BE2C (cell line): ENCODE measurements around the gene AKAP6.
A peak's percentile ranks its signal among the peaks of the same experiment; 100 is the strongest.

Source experiments
- DNase-seq: peaks from one replicate; pipeline ENCODE4 v3.0.0-alpha.2; 2020
- H3K27me3 ChIP-seq: fragments of 250-450 bp; sonication (Bioruptor Pico); 2 replicates; pipeline ENCODE4 v1.5.1; 2020; ENCODE audit warnings: mild to moderate bottlenecking
- H3K36me3 ChIP-seq: fragments of 250-450 bp; sonication (Bioruptor Pico); 2 replicates; pipeline ENCODE4 v1.5.1; 2020; ENCODE audit warnings: mild to moderate bottlenecking
- H3K4me1 ChIP-seq: fragments of 250-450 bp; sonication (Bioruptor Pico); 2 replicates; pipeline ENCODE4 v1.5.1; 2020
- H3K4me3 ChIP-seq: 2 replicates; pipeline ENCODE4 v1.5.1; 2011; ENCODE audit warnings: low read depth, low read length
- H3K9me3 ChIP-seq: fragments of 250-450 bp; sonication (Bioruptor Pico); 2 replicates; pipeline ENCODE4 v1.5.1; 2020
- TF ChIP-seq, protein P1 (sequence below): IDR thresholded peaks from 2 replicates; pipeline ENCODE4 v1.5.1; 2012; ENCODE audit warnings: mild to moderate bottlenecking, low read depth, low read length

AKAP6 gene

GRCh38 chr14:32707742-32708500 is 378.8 kb downstream of the AKAP6 start:
- H3K4me1 ChIP-seq = peaks cover 21% of the 10 kb centered on the region
- H3K36me3 ChIP-seq = no peaks in the 10 kb centered on the region
- TF ChIP-seq, protein P1, sequence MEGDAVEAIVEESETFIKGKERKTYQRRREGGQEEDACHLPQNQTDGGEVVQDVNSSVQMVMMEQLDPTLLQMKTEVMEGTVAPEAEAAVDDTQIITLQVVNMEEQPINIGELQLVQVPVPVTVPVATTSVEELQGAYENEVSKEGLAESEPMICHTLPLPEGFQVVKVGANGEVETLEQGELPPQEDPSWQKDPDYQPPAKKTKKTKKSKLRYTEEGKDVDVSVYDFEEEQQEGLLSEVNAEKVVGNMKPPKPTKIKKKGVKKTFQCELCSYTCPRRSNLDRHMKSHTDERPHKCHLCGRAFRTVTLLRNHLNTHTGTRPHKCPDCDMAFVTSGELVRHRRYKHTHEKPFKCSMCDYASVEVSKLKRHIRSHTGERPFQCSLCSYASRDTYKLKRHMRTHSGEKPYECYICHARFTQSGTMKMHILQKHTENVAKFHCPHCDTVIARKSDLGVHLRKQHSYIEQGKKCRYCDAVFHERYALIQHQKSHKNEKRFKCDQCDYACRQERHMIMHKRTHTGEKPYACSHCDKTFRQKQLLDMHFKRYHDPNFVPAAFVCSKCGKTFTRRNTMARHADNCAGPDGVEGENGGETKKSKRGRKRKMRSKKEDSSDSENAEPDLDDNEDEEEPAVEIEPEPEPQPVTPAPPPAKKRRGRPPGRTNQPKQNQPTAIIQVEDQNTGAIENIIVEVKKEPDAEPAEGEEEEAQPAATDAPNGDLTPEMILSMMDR = no peak
- no peak for DNase-seq
- H3K27me3 ChIP-seq = no peaks in the 10 kb centered on the region; the same call in 1 of the 2 replicates
- no peaks in the 10 kb centered on the region for H3K9me3 ChIP-seq
- no peak overlapping the region for H3K4me3 ChIP-seq

GRCh38 chr14:32709027-32709426 is 379.9 kb downstream of the AKAP6 start:
- no peaks in the 10 kb centered on the region for H3K27me3 ChIP-seq
- TF ChIP-seq, protein P1 = no peak
- DNase-seq = no peak

DNA sequence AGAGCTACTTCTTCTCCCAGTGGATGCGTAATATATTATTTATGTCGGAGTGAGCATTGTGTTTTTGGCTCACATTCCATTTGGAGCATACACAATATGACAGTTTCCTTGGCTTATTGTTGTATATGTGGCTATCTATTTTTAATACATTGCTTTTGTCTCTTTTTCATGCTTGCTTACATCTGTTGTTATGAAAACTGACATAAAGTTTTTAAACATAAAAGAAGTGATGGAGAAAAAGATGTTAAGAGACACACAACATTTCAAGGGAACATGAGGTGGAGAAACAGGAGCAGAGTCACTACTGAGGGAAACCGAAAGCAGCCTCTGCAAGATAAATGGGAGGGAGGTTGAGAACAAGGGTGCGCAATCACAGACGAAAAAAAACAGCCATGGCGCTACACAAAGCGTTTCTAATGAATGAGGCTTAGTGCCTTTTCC is 381.2 kb downstream of the AKAP6 start:
- peaks cover 10% of the 10 kb centered on the region for H3K4me1 ChIP-seq
- no peak for DNase-seq
- H3K27me3 ChIP-seq = no peaks in the 10 kb centered on the region
- no peaks in the 10 kb centered on the region for H3K36me3 ChIP-seq
- no peaks in the 10 kb centered on the region for H3K9me3 ChIP-seq
- TF ChIP-seq, protein P1 = no peak
- no peak overlapping the region for H3K4me3 ChIP-seq

More at GRCh38 chr14:32709027-32709426, 379.9 kb downstream of the AKAP6 start:
- Histone ChIP-seq H3K36me3 (no peaks in the 10 kb centered on the region), H3K4me3 (no peak overlapping the region), H3K9me3 (no peaks in the 10 kb centered on the region), H3K4me1 (peaks cover 19% of the 10 kb centered on the region)

DNA sequence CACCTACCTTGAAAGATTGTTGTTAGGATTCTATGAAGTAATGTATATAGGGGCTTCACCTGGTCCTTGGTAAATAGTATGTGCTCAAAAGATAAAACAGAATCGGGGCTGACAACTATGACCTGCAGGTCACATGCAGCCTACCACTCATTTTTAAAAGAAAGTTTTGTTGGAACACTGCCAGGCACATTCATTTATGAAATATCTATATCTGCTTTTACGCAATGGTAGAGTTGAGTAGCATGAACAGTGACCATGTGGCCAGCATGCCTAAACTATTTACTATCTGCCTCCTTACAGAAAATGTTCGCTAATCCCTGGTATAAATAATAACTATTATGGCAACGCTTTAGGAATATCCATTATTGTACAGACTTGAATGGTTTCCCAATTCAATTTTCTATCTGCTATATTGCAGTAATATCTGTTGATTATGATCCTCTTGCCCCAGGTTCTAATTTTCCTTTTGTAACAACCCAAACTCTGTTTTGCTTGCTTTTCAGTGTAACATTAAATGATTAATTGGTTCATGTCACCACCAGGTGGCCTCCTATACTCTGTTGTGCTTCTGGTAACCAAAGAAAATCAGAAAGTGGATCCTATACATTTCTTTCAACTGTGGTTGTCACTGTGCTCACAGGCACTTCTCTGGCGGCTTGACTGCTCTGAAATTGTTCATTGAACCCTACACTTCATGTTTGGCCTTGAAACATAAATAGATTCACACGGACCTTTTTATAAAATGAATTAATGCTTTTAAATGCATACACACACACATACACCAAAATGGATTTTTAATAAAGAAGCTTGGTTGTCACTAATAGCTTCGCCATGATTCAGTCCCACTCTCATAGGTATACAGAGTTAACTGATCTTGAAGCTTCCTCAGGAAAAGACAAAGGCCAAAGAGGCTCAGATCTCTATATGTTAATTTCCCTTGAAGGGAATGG is 381.9 kb downstream of the AKAP6 start:
- TF ChIP-seq, protein P1 = peak; percentile 66
- Histone ChIP-seq H3K4me1 (peaks cover 10% of the 10 kb centered on the region), H3K27me3 (no peaks in the 10 kb centered on the region), H3K36me3 (no peaks in the 10 kb centered on the region), H3K4me3 (no peak overlapping the region), H3K9me3 (no peaks in the 10 kb centered on the region)
- DNase-seq = peak; percentile 56

DNA sequence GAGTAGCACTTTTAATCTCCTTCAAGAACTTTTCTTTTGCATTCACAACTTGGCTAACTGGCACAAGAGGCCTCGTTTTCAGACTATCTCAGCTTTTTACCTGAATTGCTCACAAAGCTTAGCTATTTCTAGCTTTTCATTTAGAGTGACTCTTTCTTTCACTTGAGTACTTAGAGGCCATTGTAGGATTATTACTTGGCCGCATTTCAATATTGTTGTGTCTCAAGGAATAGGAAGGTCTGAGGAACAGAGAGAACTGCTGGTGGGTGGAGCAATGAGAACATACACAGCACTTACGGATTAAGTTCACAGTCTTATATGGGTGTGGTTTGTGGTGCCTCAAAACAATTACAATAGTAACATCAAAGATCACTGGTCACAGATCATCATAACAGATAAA is 384.8 kb downstream of the AKAP6 start:
- Histone ChIP-seq H3K4me1 (peaks cover 7% of the 10 kb centered on the region), H3K9me3 (no peaks in the 10 kb centered on the region), H3K36me3 (no peaks in the 10 kb centered on the region), H3K4me3 (no peak overlapping the region), H3K27me3 (no peaks in the 10 kb centered on the region)
- TF ChIP-seq, protein P1 = no peak
- DNase-seq = no peak
